ENCODE data around the gene LRRC46. TPM values are rescaled to one million over a fixed set of nuclear protein-coding genes. Genes with fewer than 3 reads are reported as not detected.

Gene LRRC46
- total RNA-seq, 1 experiment from 2014 or later: 0.39 TPM

DNA sequence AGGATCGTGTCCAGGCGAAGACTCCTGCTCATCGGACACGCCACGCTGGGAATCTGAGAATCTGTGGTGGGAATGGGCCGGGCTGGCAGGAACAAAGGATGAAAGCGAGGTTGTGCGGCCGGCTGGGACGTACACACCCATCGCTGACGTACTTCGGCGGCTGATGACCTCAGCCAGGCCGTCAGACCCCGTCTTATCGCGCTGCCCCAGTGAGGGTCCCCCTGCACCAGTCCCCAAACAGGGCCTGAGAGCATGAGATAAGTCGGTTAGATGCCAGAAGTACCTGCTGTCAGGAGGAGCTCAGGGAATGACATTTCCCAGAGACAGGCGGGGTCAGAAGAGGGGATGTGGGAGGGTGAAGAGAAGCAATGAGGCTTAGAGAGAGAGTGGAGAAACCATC, 35.5 kb downstream of the LRRC46 start:
- TF ChIP-seq PRRX2 (CRISPR knock-in tag; IDR thresholded peaks at IDR 0.05): no peak
- no peak for TF ChIP-seq ZNF121 (CRISPR knock-in tag; IDR thresholded peaks at IDR 0.05)
- TF ChIP-seq CDX4 (CRISPR knock-in tag; IDR thresholded peaks at IDR 0.05; ENCODE audit: borderline replicate concordance): no peak
- TF ChIP-seq JAZF1 (CRISPR knock-in tag; IDR thresholded peaks at IDR 0.05): no peak
- TF ChIP-seq ZNF232 (CRISPR knock-in tag; IDR thresholded peaks at IDR 0.05): no peak
- TF ChIP-seq, protein P1, sequence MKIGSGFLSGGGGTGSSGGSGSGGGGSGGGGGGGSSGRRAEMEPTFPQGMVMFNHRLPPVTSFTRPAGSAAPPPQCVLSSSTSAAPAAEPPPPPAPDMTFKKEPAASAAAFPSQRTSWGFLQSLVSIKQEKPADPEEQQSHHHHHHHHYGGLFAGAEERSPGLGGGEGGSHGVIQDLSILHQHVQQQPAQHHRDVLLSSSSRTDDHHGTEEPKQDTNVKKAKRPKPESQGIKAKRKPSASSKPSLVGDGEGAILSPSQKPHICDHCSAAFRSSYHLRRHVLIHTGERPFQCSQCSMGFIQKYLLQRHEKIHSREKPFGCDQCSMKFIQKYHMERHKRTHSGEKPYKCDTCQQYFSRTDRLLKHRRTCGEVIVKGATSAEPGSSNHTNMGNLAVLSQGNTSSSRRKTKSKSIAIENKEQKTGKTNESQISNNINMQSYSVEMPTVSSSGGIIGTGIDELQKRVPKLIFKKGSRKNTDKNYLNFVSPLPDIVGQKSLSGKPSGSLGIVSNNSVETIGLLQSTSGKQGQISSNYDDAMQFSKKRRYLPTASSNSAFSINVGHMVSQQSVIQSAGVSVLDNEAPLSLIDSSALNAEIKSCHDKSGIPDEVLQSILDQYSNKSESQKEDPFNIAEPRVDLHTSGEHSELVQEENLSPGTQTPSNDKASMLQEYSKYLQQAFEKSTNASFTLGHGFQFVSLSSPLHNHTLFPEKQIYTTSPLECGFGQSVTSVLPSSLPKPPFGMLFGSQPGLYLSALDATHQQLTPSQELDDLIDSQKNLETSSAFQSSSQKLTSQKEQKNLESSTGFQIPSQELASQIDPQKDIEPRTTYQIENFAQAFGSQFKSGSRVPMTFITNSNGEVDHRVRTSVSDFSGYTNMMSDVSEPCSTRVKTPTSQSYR (CRISPR knock-in tag; IDR thresholded peaks at IDR 0.05): no peak
- ATAC-seq: no peak
- ChIA-PET CTCF (interaction anchor here (1.0 to 8.7 kb wide), 2 partner anchors 19 to 23 kb away, joined by 4 to 94 read pairs; no protein-coding TSS in a partner anchor), POLR2A (no interaction called here)
- Mint-ChIP-seq H3K4me1 (peaks cover 28% of the 10 kb centered on the region), H3K27me3 (ENCODE audit: low read depth) (peaks cover 71% of the 10 kb centered on the region), H3K4me3 (no peak overlapping the region), H3K27ac (no peak overlapping the region), H3K9me3 (no peaks in the 10 kb centered on the region), H3K36me3 (no peaks in the 10 kb centered on the region)
- DNase-seq (ENCODE audit: low spot score): no peak

DNA sequence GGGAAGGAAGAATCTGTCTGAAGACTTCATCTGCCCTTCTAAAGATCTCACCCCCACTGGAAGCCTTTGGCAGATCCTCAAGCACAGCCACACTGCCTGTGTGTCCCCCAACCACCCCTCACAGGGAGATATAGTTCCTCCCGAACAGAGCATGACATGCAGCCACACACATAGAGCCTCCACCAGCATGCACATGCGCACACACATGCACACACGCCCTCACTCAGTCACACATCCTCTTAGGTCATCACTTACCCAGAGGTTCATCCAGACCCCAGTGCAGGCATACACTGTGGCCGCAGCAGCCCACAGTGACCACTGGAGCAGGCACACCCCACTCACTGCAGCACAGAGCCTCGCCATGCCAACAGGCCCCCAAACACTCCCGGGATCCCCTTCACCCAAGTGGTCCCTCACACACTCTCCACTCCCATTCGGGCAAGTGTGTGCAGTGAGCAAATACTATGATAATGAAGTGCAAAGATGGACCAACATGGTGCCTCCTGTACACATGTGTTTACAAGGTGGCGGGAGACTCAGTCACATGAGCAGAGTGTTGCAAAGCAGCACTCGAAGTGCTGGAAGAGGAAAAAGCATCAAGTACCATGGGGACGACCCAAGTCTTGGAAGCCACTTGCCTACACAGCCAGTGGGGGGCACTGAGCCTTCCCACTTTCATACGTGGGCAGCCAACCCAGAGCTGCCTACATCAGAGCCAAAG, 36.5 kb downstream of the LRRC46 start:
- TF ChIP-seq, protein P2, sequence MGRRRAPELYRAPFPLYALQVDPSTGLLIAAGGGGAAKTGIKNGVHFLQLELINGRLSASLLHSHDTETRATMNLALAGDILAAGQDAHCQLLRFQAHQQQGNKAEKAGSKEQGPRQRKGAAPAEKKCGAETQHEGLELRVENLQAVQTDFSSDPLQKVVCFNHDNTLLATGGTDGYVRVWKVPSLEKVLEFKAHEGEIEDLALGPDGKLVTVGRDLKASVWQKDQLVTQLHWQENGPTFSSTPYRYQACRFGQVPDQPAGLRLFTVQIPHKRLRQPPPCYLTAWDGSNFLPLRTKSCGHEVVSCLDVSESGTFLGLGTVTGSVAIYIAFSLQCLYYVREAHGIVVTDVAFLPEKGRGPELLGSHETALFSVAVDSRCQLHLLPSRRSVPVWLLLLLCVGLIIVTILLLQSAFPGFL (CRISPR knock-in tag; IDR thresholded peaks at IDR 0.05; ENCODE audit: borderline replicate concordance): no peak
- H3K4me1 Mint-ChIP-seq: peaks cover 29% of the 10 kb centered on the region
- H3K9me3 Mint-ChIP-seq: no peaks in the 10 kb centered on the region
- DNase-seq (ENCODE audit: low spot score) (no peak), ATAC-seq (no peak)
- ChIA-PET CTCF (interaction anchor here (1.3 to 8.7 kb wide), 3 partner anchors 20 to 79 kb away, joined by 4 to 94 read pairs (median 5); no protein-coding TSS in a partner anchor), POLR2A (interaction anchor here (0.6 kb wide), 1 partner anchor 281 kb away, joined by 3 read pairs; no protein-coding TSS in a partner anchor)
- peaks cover 76% of the 10 kb centered on the region for H3K27me3 Mint-ChIP-seq (ENCODE audit: low read depth)
- no peaks in the 10 kb centered on the region for H3K36me3 Mint-ChIP-seq
- H3K27ac Mint-ChIP-seq: no peak overlapping the region
- H3K4me3 Mint-ChIP-seq: no peak overlapping the region

- peak; percentile 15; the same call in 1 of the 2 replicates for ATAC-seq
- Mint-ChIP-seq H3K27me3 (ENCODE audit: low read depth) (peaks cover 83% of the 10 kb centered on the region), H3K27ac (no peak overlapping the region), H3K36me3 (no peaks in the 10 kb centered on the region), H3K4me1 (peaks cover 41% of the 10 kb centered on the region), H3K4me3 (no peak overlapping the region), H3K9me3 (no peaks in the 10 kb centered on the region)
- no peak for DNase-seq (ENCODE audit: low spot score)
- CTCF ChIA-PET: interaction anchor here (1.1 to 8.7 kb wide), 6 partner anchors 18 to 149 kb away, joined by 3 to 94 read pairs (median 6); partner anchors contain the start of gene SP6
- POLR2A ChIA-PET: no interaction called here
- TF ChIP-seq ATF3 (CRISPR knock-in tag; conservative IDR thresholded peaks at IDR 0.05): no peak
- no peak for TF ChIP-seq AFF4 (CRISPR knock-in tag; IDR thresholded peaks at IDR 0.05; ENCODE audit: borderline replicate concordance)
- TF ChIP-seq ELF4 (CRISPR knock-in tag; IDR thresholded peaks at IDR 0.05; ENCODE audit: low read depth): no peak
- TF ChIP-seq ZNF138 (CRISPR knock-in tag; conservative IDR thresholded peaks at IDR 0.05): no peak
- TF ChIP-seq IRF2 (CRISPR knock-in tag; IDR thresholded peaks at IDR 0.05; ENCODE audit: borderline replicate concordance, low read depth): no peak
- TF ChIP-seq FOXK1 (CRISPR knock-in tag; IDR thresholded peaks at IDR 0.05): no peak
- TF ChIP-seq MLX (CRISPR knock-in tag; IDR thresholded peaks at IDR 0.05): no peak
- TF ChIP-seq ZNF425 (CRISPR knock-in tag; conservative IDR thresholded peaks at IDR 0.05): no peak
- no peak for TF ChIP-seq ERG (CRISPR knock-in tag; IDR thresholded peaks at IDR 0.05)
- no peak for TF ChIP-seq NFE2L1 (CRISPR knock-in tag; IDR thresholded peaks at IDR 0.05)
These were observed 37.6 kb downstream of the LRRC46 start for GRCh38 chr17:47869114-47869513.
